ENCODE data around the gene KDM2A. TPM values are rescaled to one million over a fixed set of nuclear protein-coding genes. Genes with fewer than 3 reads are reported as not detected.
A peak's percentile ranks its signal among the peaks of the same experiment; 100 is the strongest.
"Not testable (repeated sequence)": the region's sequence is repeated elsewhere in the genome, so short reads cannot be mapped to it uniquely, and the experiment has no call there.

Gene KDM2A
- total RNA-seq, 1 experiment from 2014 or later: 65.3 TPM

DNA sequence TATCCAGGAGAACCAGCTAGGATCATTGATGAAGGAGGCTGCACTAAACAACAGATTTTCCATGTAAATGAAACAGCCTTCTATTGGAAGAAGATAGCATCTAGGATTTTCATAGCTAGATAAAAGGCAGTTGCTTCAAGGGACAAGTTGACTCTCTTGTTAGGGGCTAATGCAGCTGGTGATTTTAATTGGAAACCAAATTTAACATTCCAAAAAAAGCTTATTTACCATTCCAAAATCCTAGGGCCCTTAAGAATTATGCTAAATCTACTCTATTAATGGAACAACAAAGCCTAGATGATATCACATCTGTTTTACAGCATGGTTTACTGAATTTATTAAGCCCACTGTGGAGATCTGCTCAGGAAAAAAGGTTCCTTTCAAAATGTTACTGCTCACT lies 80.7 kb downstream of the KDM2A start:
- H3K9ac ChIP-seq (ENCODE audit: low read length): no peak overlapping the region
- no peaks in the 10 kb centered on the region for H3K79me2 ChIP-seq (ENCODE audit: low read length)
- peaks cover 7% of the 10 kb centered on the region for H3F3A ChIP-seq (ENCODE audit: low read length, unreplicated experiment)
- no peaks in the 10 kb centered on the region for H4K20me1 ChIP-seq (ENCODE audit: low read length)
- H3K27ac ChIP-seq (ENCODE audit: low read length): no peak overlapping the region
- no peak overlapping the region for H3K4me3 ChIP-seq (ENCODE audit: low read length)
- no TSS peak for BruUV-seq (replicated peaks)
- ATAC-seq: no peak
- H3K27me3 ChIP-seq (ENCODE audit: low read length): no peaks in the 10 kb centered on the region
- no peaks in the 10 kb centered on the region for H3K9me3 ChIP-seq (ENCODE audit: low read length)
- no peaks in the 10 kb centered on the region for H3K9me2 ChIP-seq (replicated peaks; ENCODE audit: low read length)
- POLR2A ChIA-PET (ENCODE audit: unreplicated experiment): no interaction called here
- H3K4me2 ChIP-seq (ENCODE audit: low read length): no peak overlapping the region
- H2AFZ ChIP-seq (ENCODE audit: low read length): no peak overlapping the region
- intact Hi-C loops (cut with micrococcal nuclease): loop anchor here (5.0 kb wide), 1 partner anchor 38 kb away; no protein-coding TSS in a partner anchor
- H3K4me1 ChIP-seq (ENCODE audit: insufficient read depth, low read length): peaks cover 38% of the 10 kb centered on the region
- TF ChIP-seq, protein P1, sequence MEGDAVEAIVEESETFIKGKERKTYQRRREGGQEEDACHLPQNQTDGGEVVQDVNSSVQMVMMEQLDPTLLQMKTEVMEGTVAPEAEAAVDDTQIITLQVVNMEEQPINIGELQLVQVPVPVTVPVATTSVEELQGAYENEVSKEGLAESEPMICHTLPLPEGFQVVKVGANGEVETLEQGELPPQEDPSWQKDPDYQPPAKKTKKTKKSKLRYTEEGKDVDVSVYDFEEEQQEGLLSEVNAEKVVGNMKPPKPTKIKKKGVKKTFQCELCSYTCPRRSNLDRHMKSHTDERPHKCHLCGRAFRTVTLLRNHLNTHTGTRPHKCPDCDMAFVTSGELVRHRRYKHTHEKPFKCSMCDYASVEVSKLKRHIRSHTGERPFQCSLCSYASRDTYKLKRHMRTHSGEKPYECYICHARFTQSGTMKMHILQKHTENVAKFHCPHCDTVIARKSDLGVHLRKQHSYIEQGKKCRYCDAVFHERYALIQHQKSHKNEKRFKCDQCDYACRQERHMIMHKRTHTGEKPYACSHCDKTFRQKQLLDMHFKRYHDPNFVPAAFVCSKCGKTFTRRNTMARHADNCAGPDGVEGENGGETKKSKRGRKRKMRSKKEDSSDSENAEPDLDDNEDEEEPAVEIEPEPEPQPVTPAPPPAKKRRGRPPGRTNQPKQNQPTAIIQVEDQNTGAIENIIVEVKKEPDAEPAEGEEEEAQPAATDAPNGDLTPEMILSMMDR (conservative IDR thresholded peaks at IDR 0.05; ENCODE audit: low read depth, low read length): no peak
- TF ChIP-seq EZH2phosphoT487 (IDR thresholded peaks at IDR 0.05; ENCODE audit: borderline replicate concordance, low read length): no peak
- no peak for TF ChIP-seq EZH2 (IDR thresholded peaks at IDR 0.05; ENCODE audit: low read length, unreplicated experiment)
- CTCF ChIA-PET: no interaction called here
- DNase-seq: no peak
- no peaks in the 10 kb centered on the region; the same call in 1 of the 2 replicates for H3K36me3 ChIP-seq (ENCODE audit: low read depth, low read length)

DNA sequence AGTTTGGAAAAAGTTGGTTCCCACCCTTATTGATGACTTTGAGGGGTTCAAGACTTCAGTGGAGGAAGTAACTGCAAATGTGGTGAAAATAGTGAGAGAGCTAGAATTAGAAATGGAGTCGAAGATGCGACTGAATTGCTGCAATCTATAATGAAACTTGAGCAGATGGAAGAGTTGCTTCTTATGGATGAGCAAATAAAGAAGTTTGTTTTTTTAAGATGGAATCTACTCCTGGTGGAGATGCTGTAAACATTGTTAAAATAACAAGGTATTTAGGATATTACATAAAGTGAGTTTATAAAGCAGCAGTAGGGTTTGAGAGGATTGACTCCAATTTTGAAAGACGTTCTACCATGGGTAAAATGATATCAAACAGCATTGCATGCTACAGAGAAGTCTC lies 83.0 kb downstream of the KDM2A start:
- Histone ChIP-seq H3K9me2 (replicated peaks; ENCODE audit: low read length) (no peaks in the 10 kb centered on the region), H4K20me1 (ENCODE audit: low read length) (no peaks in the 10 kb centered on the region), H3K9me3 (ENCODE audit: low read length) (no peaks in the 10 kb centered on the region), H3K27me3 (ENCODE audit: low read length) (no peaks in the 10 kb centered on the region), H3K4me2 (ENCODE audit: low read length) (no peak overlapping the region), H3K9ac (ENCODE audit: low read length) (no peak overlapping the region), H3K4me3 (ENCODE audit: low read length) (no peak overlapping the region), H3K4me1 (ENCODE audit: insufficient read depth, low read length) (peaks cover 19% of the 10 kb centered on the region), H3K36me3 (ENCODE audit: low read depth, low read length) (no peaks in the 10 kb centered on the region; the same call in 1 of the 2 replicates), H3F3A (ENCODE audit: low read length, unreplicated experiment) (no peaks in the 10 kb centered on the region), H2AFZ (ENCODE audit: low read length) (no peak overlapping the region), H3K79me2 (ENCODE audit: low read length) (no peaks in the 10 kb centered on the region), H3K27ac (ENCODE audit: low read length) (no peak overlapping the region)
- BruUV-seq (replicated peaks): no TSS peak
- intact Hi-C loops (cut with micrococcal nuclease): no loop called here
- POLR2A ChIA-PET (ENCODE audit: unreplicated experiment): interaction anchor here (0.6 kb wide), 1 partner anchor 37 kb away, joined by 3 read pairs; no protein-coding TSS in a partner anchor
- DNase-seq (no peak), ATAC-seq (peak; percentile 7)
- TF ChIP-seq, protein P1 (conservative IDR thresholded peaks at IDR 0.05; ENCODE audit: low read depth, low read length): no peak
- no peak for TF ChIP-seq EZH2phosphoT487 (IDR thresholded peaks at IDR 0.05; ENCODE audit: borderline replicate concordance, low read length)
- no peak for TF ChIP-seq EZH2 (IDR thresholded peaks at IDR 0.05; ENCODE audit: low read length, unreplicated experiment)
- CTCF ChIA-PET: no interaction called here

DNA sequence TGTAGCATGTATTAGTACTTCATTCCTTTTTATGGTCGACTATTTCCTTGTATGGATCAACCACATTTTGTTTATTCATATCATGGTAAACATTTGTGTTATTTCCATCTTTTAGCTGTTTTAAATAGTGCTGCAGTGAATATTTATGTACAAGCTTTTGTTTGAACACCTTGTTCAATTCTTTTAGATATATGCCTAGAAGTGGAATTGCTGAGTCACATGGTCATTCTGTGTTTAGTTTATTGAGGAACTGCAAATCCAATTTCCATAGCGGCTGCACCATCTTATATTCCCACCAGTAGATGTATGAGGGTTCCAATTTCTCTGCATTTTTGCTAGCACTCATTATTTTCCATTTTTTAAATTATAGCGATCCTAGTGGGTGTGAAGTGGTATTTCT lies 85.8 kb downstream of the KDM2A start:
- Histone ChIP-seq H3K79me2 (ENCODE audit: low read length) (no peaks in the 10 kb centered on the region), H3K9me3 (ENCODE audit: low read length) (no peaks in the 10 kb centered on the region), H3K27me3 (ENCODE audit: low read length) (no peaks in the 10 kb centered on the region), H3K9me2 (replicated peaks; ENCODE audit: low read length) (no peaks in the 10 kb centered on the region), H4K20me1 (ENCODE audit: low read length) (no peaks in the 10 kb centered on the region), H3K9ac (ENCODE audit: low read length) (no peak overlapping the region), H3K4me3 (ENCODE audit: low read length) (no peak overlapping the region), H3K4me2 (ENCODE audit: low read length) (no peak overlapping the region), H3K36me3 (ENCODE audit: low read depth, low read length) (peaks cover 3% of the 10 kb centered on the region), H3F3A (ENCODE audit: low read length, unreplicated experiment) (no peaks in the 10 kb centered on the region), H2AFZ (ENCODE audit: low read length) (no peak overlapping the region), H3K27ac (ENCODE audit: low read length) (no peak overlapping the region), H3K4me1 (ENCODE audit: insufficient read depth, low read length) (peaks cover 19% of the 10 kb centered on the region)
- TF ChIP-seq, protein P1 (conservative IDR thresholded peaks at IDR 0.05; ENCODE audit: low read depth, low read length): no peak
- TF ChIP-seq EZH2phosphoT487 (IDR thresholded peaks at IDR 0.05; ENCODE audit: borderline replicate concordance, low read length) (no peak), EZH2 (IDR thresholded peaks at IDR 0.05; ENCODE audit: low read length, unreplicated experiment) (no peak)
- CTCF ChIA-PET: no interaction called here
- ATAC-seq (no peak), DNase-seq (no peak)
- intact Hi-C loops (cut with micrococcal nuclease): no loop called here
- BruUV-seq (replicated peaks): no TSS peak
- POLR2A ChIA-PET (ENCODE audit: unreplicated experiment): no interaction called here

DNA sequence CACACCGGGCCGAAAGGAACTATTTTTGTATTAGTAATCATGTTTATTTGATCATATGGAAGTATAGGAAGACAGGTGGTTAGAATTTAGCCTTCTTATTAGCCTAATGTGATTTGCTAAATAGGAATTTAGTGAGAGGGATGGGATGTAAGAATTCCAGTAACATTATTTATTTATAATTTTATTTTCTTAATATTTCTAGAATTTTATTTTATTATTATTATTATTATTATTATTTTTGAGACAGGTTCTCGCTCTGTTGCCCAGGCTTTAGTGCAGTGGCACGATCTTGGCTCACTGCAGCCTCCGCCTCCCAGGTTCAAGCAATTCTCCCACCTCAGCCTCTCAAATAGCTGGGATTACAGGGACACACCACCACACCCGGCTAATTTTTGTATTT lies 90.2 kb downstream of the KDM2A start:
- H3K79me2 ChIP-seq (ENCODE audit: low read length); ATAC-seq; H3F3A ChIP-seq (ENCODE audit: low read length, unreplicated experiment); H4K20me1 ChIP-seq (ENCODE audit: low read length); H3K4me2 ChIP-seq (ENCODE audit: low read length); H3K4me1 ChIP-seq (ENCODE audit: insufficient read depth, low read length); H3K9me3 ChIP-seq (ENCODE audit: low read length); BruUV-seq (replicated peaks); DNase-seq; H3K27me3 ChIP-seq (ENCODE audit: low read length); H3K36me3 ChIP-seq (ENCODE audit: low read depth, low read length); POLR2A ChIA-PET (ENCODE audit: unreplicated experiment); H2AFZ ChIP-seq (ENCODE audit: low read length); intact Hi-C loops (cut with micrococcal nuclease); H3K9ac ChIP-seq (ENCODE audit: low read length); H3K27ac ChIP-seq (ENCODE audit: low read length); H3K9me2 ChIP-seq (replicated peaks; ENCODE audit: low read length); CTCF ChIA-PET; H3K4me3 ChIP-seq (ENCODE audit: low read length): not testable (repeated sequence)
